Activated CD8-positive, alpha-beta T cell treated with anti-CD3 and anti-CD28 coated beads, Interleukin-2, amount 10 ng/mL, durations not matched to agents 7 days and 5 days (primary cell): Measurements from ENCODE around the gene WIPF3. TPM values are rescaled to one million over a fixed set of nuclear protein-coding genes. Genes with fewer than 3 reads are reported as not detected.

Source experiments
- ATAC-seq: fragments of 150-1000 bp; cut with Tn5 transposase; one replicate; pipeline ENCODE4 v1.10.0; 2021; ENCODE audit warnings: moderate library complexity
- CTCF ChIA-PET: fragments of 350-600 bp; sonication (Branson Sonifier 250); formaldehyde crosslinking; loops from one replicate; lab custom pipeline; 2021; ENCODE audit warnings: antibody characterized with exemption; lab: Charles Lee
- POLR2A ChIA-PET: fragments of 350-600 bp; sonication (Branson Sonifier 250); formaldehyde crosslinking; loops from one replicate; lab custom pipeline; 2021; ENCODE audit warnings: antibody characterized with exemption; lab: Charles Lee
- DNase-seq: peaks from one replicate; pipeline ENCODE4 v3.0.0-alpha.2; 2020
- H3K27ac Mint-ChIP-seq: one replicate; pipeline ENCODE4 v1.8.0; 2021; ENCODE audit warnings: mild to moderate bottlenecking, mixed read lengths
- H3K27me3 Mint-ChIP-seq: one replicate; pipeline ENCODE4 v1.8.0; 2021; ENCODE audit warnings: low read depth, mixed read lengths
- H3K36me3 Mint-ChIP-seq: one replicate; pipeline ENCODE4 v1.8.0; 2021; ENCODE audit warnings: low read depth, mixed read lengths
- H3K4me1 Mint-ChIP-seq: one replicate; pipeline ENCODE4 v1.8.0; 2021; ENCODE audit warnings: low read depth, mixed read lengths
- H3K4me3 Mint-ChIP-seq: one replicate; pipeline ENCODE4 v1.8.0; 2021; ENCODE audit warnings: mild to moderate bottlenecking, mixed read lengths
- H3K9me3 Mint-ChIP-seq: one replicate; pipeline ENCODE4 v1.8.0; 2022; ENCODE audit warnings: mixed read lengths; ENCODE audit not compliant: insufficient read depth
- total RNA-seq, 2 experiments: library from RNA; stranded (reverse); gene quantifications; one replicate each; pipeline ENCODE4 v1.2.3, GENCODE V29; 2021

Gene WIPF3
- total RNA-seq, 2 experiments from 2014 or later, result not detected

GRCh38 chr7:29795696-29796580, 10.4 kb upstream of the WIPF3 start:
- ATAC-seq (no peak), DNase-seq (no peak)
- POLR2A ChIA-PET, result no interaction called here
- Mint-ChIP-seq H3K27me3 (peaks cover 28% of the 10 kb centered on the region), H3K27ac (no peak overlapping the region), H3K9me3 (no peaks in the 10 kb centered on the region), H3K36me3 (no peaks in the 10 kb centered on the region), H3K4me3 (no peak overlapping the region), H3K4me1 (no peaks in the 10 kb centered on the region)
- CTCF ChIA-PET, result interaction anchor here (0.9 kb wide), 1 partner anchor 126 kb away, joined by 3 read pairs; no protein-coding TSS in a partner anchor

GRCh38 chr7:29797112-29797944, 9.0 kb upstream of the WIPF3 start:
- Mint-ChIP-seq H3K4me3 (no peak overlapping the region), H3K27me3 (peaks cover 41% of the 10 kb centered on the region), H3K4me1 (no peaks in the 10 kb centered on the region), H3K27ac (no peak overlapping the region), H3K9me3 (no peaks in the 10 kb centered on the region), H3K36me3 (no peaks in the 10 kb centered on the region)
- ChIA-PET POLR2A (no interaction called here), CTCF (interaction anchor here (0.9 kb wide), 1 partner anchor 124 kb away, joined by 3 read pairs; no protein-coding TSS in a partner anchor)
- DNase-seq, result no peak
- no peak for ATAC-seq

- Mint-ChIP-seq H3K4me1 (no peaks in the 10 kb centered on the region), H3K36me3 (no peaks in the 10 kb centered on the region), H3K27ac (no peak overlapping the region), H3K4me3 (no peak overlapping the region), H3K9me3 (no peaks in the 10 kb centered on the region), H3K27me3 (peaks cover 50% of the 10 kb centered on the region)
- no peak for DNase-seq
- no peak for ATAC-seq
- ChIA-PET CTCF (no interaction called here), POLR2A (no interaction called here)
Measured at GRCh38 chr7:29798422-29798821, 7.9 kb upstream of the WIPF3 start.

- Mint-ChIP-seq H3K36me3 (no peaks in the 10 kb centered on the region), H3K4me1 (peaks cover under 1% of the 10 kb centered on the region), H3K9me3 (no peaks in the 10 kb centered on the region), H3K4me3 (no peak overlapping the region), H3K27ac (no peak overlapping the region), H3K27me3 (peaks cover 60% of the 10 kb centered on the region)
- ATAC-seq (no peak), DNase-seq (no peak)
- ChIA-PET CTCF (no interaction called here), POLR2A (no interaction called here)
Measured at GRCh38 chr7:29801929-29802328, 4.4 kb upstream of the WIPF3 start.

GRCh38 chr7:29805031-29805430, 1.3 kb upstream of the WIPF3 start:
- peaks cover 74% of the 10 kb centered on the region for H3K27me3 Mint-ChIP-seq
- CTCF ChIA-PET, result no interaction called here
- H3K4me3 Mint-ChIP-seq, result no peak overlapping the region
- H3K9me3 Mint-ChIP-seq, result no peaks in the 10 kb centered on the region
- DNase-seq, result no peak
- peaks cover 7% of the 10 kb centered on the region for H3K4me1 Mint-ChIP-seq
- POLR2A ChIA-PET, result no interaction called here
- no peak overlapping the region for H3K27ac Mint-ChIP-seq
- H3K36me3 Mint-ChIP-seq, result no peaks in the 10 kb centered on the region
- no peak for ATAC-seq

- Mint-ChIP-seq H3K27ac (no peak overlapping the region), H3K9me3 (no peaks in the 10 kb centered on the region), H3K4me1 (peaks cover 7% of the 10 kb centered on the region), H3K4me3 (no peak overlapping the region), H3K36me3 (no peaks in the 10 kb centered on the region), H3K27me3 (peaks cover 75% of the 10 kb centered on the region)
- DNase-seq (no peak), ATAC-seq (no peak)
- CTCF ChIA-PET, result interaction anchor here (0.6 kb wide), 1 partner anchor 33 kb away, joined by 3 read pairs; no protein-coding TSS in a partner anchor
- POLR2A ChIA-PET, result no interaction called here
Measured at GRCh38 chr7:29805886-29806207, 461 bp upstream of the WIPF3 start.

- ChIA-PET CTCF (no interaction called here), POLR2A (no interaction called here)
- H3K4me1 Mint-ChIP-seq, result peaks cover 7% of the 10 kb centered on the region
- H3K9me3 Mint-ChIP-seq, result no peaks in the 10 kb centered on the region
- no peak overlapping the region for H3K27ac Mint-ChIP-seq
- peaks cover 70% of the 10 kb centered on the region for H3K27me3 Mint-ChIP-seq
- H3K36me3 Mint-ChIP-seq, result no peaks in the 10 kb centered on the region
- ATAC-seq (no peak), DNase-seq (no peak)
- no peak overlapping the region for H3K4me3 Mint-ChIP-seq
Measured at GRCh38 chr7:29806995-29807841, 910 bp downstream of the WIPF3 start.

GRCh38 chr7:29808075-29808801, 1.9 kb downstream of the WIPF3 start:
- DNase-seq (no peak), ATAC-seq (no peak)
- ChIA-PET CTCF (no interaction called here), POLR2A (no interaction called here)
- Mint-ChIP-seq H3K27me3 (peaks cover 68% of the 10 kb centered on the region), H3K4me1 (peaks cover 7% of the 10 kb centered on the region), H3K9me3 (no peaks in the 10 kb centered on the region), H3K27ac (no peak overlapping the region), H3K4me3 (no peak overlapping the region), H3K36me3 (no peaks in the 10 kb centered on the region)

- H3K9me3 Mint-ChIP-seq, result no peaks in the 10 kb centered on the region
- peaks cover 7% of the 10 kb centered on the region for H3K4me1 Mint-ChIP-seq
- CTCF ChIA-PET, result no interaction called here
- no peak for DNase-seq
- ATAC-seq, result no peak
- no peaks in the 10 kb centered on the region for H3K36me3 Mint-ChIP-seq
- no peak overlapping the region for H3K4me3 Mint-ChIP-seq
- POLR2A ChIA-PET, result no interaction called here
- H3K27me3 Mint-ChIP-seq, result peaks cover 64% of the 10 kb centered on the region
- no peak overlapping the region for H3K27ac Mint-ChIP-seq
Measured at GRCh38 chr7:29809533-29810155, 3.3 kb downstream of the WIPF3 start.

- DNase-seq (no peak), ATAC-seq (no peak)
- no peaks in the 10 kb centered on the region for H3K36me3 Mint-ChIP-seq
- peaks cover 63% of the 10 kb centered on the region for H3K27me3 Mint-ChIP-seq
- POLR2A ChIA-PET, result no interaction called here
- H3K27ac Mint-ChIP-seq, result no peak overlapping the region
- peaks cover 7% of the 10 kb centered on the region for H3K4me1 Mint-ChIP-seq
- H3K4me3 Mint-ChIP-seq, result no peak overlapping the region
- H3K9me3 Mint-ChIP-seq, result no peaks in the 10 kb centered on the region
- CTCF ChIA-PET, result no interaction called here
Measured at GRCh38 chr7:29810297-29810696, 4.0 kb downstream of the WIPF3 start.
